SW 1271 (cell line): ENCODE measurements around the gene STARD7.

Experiments used
- DNase-seq, 2 experiments: peaks; one replicate each; lab custom pipeline; 2025; lab: John Stamatoyannopoulos, UW

The STARD7 gene

DNA sequence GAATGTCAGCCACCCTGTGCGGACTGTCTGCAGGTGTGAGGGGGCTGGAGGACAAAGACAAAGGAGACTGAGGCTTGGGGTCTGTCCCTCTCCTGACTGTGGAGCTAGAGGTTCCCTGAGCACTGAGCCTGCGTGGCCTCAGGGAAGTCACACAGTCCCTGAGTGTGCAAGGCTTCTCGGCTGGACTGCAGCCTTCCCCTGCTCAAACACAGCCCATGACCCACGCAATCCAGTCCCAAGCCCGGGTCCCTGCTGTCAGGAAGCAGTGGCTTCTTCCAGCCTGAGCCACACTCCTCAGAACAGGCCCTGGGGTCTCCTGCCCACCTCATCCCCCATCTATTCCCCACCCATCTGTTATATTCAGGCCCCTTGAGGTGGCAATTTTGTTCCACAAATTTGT is 73.0 kb downstream of the STARD7 start:
- no peak for DNase-seq

DNA sequence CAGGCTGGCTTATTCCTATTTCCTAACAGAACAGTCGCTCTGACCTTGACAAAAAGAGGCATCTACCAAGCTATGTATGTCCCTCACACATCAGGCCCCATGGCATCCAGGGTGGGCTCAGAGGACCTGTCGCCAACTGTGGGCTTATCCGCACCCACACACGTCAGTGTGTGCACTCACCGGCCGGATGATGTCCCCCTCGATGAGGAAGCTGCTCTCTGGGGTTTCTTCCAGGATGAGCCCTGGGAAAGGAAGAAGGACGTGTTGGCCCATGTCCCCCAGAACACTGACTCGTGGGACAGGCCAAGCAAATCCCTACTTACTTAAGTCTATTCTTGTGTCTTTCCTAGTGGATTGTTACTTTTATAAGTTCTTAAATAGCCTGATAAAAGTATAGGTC is 73.5 kb downstream of the STARD7 start:
- no peak for DNase-seq
